ENCODE measurements around the gene TNFRSF17. TPM values are rescaled to one million over a fixed set of nuclear protein-coding genes. Genes with fewer than 3 reads are reported as not detected.
A peak's percentile ranks its signal among the peaks of the same experiment; 100 is the strongest.

TNFRSF17 gene
- total RNA-seq, 1 donor from 2014 or later: 2.0 TPM

DNA sequence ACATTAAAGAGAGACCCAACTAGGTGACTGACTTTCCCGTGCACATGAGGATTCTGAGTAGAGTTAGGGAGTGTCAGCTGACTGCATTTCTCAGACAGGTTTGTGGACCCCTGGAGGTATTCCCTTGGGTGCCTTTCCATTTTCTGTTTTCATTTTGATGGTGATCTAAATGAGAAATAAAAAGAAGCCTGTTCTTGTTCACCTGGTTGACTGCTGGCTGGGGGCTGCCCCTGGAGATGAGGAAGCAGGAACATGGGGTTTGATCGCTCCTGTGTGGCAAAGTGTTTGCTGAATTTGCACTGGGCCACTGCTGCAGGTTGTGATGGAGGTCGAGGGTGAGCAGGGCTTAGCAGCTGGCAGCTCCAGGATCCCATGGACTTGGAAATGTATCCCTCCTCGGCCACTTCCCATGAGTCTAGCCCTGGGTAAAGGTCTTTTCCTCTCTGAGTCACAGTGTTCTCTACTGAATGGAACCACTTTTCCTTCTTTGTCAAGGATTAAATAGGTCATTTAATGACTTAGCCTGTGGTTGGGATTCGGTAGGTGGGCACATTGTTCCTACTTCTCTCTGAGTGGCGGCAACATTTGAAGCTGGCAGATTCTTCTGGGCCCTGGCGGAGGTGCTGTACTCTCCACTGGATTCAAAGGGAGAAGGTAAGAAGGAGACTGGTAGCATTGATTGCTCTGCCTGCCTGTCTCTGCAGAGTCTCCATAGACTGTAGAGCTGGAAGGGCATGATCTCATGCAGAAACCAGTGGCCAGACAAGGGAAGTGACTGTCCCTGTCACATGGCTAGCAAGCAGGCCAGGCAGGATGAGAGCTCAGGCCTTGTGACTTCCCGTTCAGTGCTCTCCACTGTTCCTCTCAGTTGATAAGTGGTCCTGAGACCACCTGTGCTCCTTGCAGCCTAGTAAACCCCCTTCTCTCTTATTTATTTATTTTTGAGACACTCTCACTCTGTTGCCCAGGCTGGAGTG, 29.4 kb downstream of the TNFRSF17 start:
- DNase-seq (ENCODE audit: low spot score in 2 of 2): no peak
- FAIRE-seq: no peak

- FAIRE-seq: no peak
- DNase-seq (ENCODE audit: low spot score in 2 of 2): no peak
Measured at GRCh38 chr16:11996433-11997330, 31.7 kb downstream of the TNFRSF17 start.

DNA sequence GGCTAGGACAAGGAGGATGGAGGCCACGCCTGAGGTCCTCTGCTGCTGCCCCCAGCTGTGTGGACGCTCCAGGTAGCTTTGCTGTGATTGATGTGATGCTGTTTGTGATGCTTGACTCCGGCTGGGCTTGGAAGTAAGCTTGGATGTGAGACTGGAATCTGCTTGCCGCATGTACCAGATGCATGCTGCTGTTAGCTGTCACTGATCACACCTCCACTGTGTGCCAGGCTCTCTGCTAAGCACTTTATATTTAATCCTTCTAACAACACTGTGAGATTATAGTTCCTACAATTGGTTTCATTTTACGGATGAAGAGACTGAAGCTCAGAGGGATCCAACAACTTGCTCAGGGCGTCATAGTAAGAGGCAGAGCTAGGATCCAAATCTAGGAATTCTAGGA, 35.0 kb downstream of the TNFRSF17 start:
- FAIRE-seq (no peak), DNase-seq (ENCODE audit: low spot score in 2 of 2) (no peak)

DNA sequence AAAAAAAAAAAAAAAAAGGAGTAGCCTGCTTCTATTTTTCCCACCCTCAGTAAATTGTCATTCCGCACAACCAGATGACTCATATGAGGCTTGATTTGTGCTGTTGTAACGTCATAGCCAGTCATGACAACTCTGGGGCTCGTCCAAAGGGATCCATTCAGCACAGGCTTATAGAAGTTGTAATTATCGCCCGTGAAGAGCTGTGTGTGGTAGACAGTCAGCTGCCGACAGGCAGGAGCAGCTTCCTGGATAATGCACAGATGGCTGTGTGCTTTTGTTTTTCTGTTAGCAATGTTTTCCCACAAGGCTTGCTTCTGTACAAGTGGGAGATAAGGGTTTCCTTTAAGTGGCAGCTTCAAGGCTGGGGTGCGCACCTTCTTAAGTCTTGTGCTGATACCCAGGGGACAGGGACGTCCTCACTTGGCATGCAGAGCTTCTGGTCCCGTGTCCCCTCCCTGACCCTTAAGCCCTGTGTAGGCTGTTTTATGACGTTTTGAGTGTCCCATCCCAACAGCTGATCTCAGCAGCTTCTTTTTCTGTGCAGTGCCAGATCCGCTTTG, 37.5 kb downstream of the TNFRSF17 start:
- DNase-seq (ENCODE audit: low spot score in 2 of 2) (peak in 1 of 2 donors; percentile 56), FAIRE-seq (no peak)

DNA sequence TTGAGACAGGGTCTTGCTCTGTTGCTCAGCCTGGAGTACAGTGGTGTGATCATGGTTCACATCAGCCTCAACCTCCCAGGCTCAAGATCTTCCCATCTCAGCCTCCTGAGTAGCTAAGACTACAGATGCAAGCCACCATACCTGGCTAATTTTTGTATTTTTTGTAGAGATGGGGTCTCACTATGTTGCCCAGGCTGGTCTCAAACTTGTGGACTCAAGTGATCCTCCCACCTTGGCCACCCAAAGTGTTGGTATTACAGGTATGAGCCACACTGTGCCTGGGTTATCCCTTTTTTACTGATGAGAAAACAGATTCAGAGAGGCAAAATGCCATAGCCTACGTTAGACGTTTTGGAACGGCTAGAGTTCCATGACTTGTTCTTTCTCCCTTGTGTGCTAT, 41.6 kb downstream of the TNFRSF17 start:
- DNase-seq (ENCODE audit: low spot score in 2 of 2) (no peak), FAIRE-seq (no peak)

DNA sequence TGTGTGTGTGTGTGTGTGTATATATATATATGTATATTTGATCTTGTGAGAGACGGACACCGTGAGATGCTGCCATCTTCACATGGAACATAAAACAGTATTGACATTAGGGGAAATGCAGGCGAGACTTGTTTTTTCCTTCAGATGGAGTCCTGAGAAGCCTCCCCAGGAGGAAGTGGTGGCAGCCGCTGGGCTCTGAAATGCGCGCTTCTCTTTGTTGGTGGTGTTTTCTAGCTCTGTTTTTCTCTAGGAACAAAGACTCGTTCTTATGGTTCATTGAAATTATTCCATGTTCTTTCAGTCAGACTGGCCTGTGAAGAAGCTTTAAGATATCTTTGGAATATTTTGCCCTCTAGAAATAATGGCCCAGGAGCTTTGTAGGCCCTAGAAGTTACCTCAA, 44.5 kb downstream of the TNFRSF17 start:
- no peak for DNase-seq (ENCODE audit: low spot score in 2 of 2)
- FAIRE-seq: no peak

GRCh38 chr16:12009922-12010321, 44.9 kb downstream of the TNFRSF17 start:
- no peak for FAIRE-seq

GRCh38 chr16:12010388-12011251, 45.6 kb downstream of the TNFRSF17 start:
- FAIRE-seq: no peak
- no peak for DNase-seq (ENCODE audit: low spot score in 2 of 2)

More at GRCh38 chr16:12009922-12010321, 44.9 kb downstream of the TNFRSF17 start:
- no peak for DNase-seq (ENCODE audit: low spot score in 2 of 2)

DNA sequence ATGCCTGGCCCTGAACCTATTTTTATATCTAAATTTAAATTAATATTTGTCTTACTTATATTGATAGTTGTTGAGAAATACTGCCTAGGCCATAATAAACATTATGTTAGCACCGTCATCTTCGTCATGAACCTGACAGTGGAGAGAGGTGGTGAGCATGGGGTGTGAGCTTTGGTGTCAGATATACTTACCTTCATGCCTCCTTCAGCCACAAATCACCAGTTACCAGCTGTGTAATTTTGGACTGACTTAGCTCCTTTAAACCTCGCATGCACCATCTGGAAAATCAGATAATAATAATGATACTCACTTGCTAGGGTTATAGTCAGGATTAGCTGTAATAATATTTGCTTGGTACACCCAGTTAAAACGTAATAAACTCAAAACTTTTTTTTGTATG, 46.6 kb downstream of the TNFRSF17 start:
- no peak for DNase-seq (ENCODE audit: low spot score in 2 of 2)
- FAIRE-seq: no peak

- DNase-seq (ENCODE audit: low spot score in 2 of 2) (no peak), FAIRE-seq (no peak)
Measured at GRCh38 chr16:12016291-12016947, 51.4 kb downstream of the TNFRSF17 start.

DNA sequence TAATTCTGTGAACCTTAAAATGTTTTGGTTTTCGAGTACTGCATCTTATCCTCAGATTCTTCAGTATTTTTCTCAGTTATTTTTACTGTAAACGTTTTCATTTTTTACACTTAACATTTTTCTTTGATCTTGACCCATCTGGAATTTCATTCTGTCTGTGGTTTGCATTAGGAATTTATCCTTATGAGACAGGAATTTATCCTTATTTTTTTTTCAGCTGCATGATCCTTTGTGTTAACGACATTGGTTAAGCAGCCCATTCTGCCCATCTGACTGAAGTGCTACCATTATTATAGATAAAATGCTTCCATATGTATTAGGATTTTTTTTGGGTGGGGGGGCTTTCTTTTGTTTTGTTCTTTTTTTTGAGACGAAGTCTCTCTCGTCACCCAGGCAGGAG, 52.5 kb downstream of the TNFRSF17 start:
- no peak for FAIRE-seq
- DNase-seq (ENCODE audit: low spot score in 2 of 2): no peak

Small RNAs within 50 kb of the gene (small RNA-seq; reads per million reads assigned to genes)
- gene AC007216.5 (not detected), gene UBL5P4 (not detected)

Other genes starting within 250 kb of the TNFRSF17 start
- gene TXNDC11, start 222.4 kb upstream of the TNFRSF17 start, total RNA-seq: 8.6 TPM
- 37.1 TPM for gene ZC3H7A, start 168.0 kb upstream of the TNFRSF17 start, total RNA-seq
- gene RSL1D1, start 113.7 kb upstream of the TNFRSF17 start, total RNA-seq: 62.4 TPM
- 59.9 TPM for gene GSPT1, start 49.3 kb upstream of the TNFRSF17 start, total RNA-seq
- 4.9 TPM for gene NPIPB2, start 23.2 kb upstream of the TNFRSF17 start, total RNA-seq
- gene SNX29, start 11.5 kb downstream of the TNFRSF17 start, total RNA-seq: 14.7 TPM

Measured in frontal cortex (tissue), 4 donors.